Liver (tissue), 3 donors: ENCODE measurements around the gene ZNF157.
"Not testable (repeated sequence)": the region's sequence is repeated elsewhere in the genome, so short reads cannot be mapped to it uniquely, and the experiment has no call there.

ENCODE experiments used
- ATF3 ChIP-seq: IDR thresholded peaks from 2 replicates; pipeline ENCODE4 v1.6.1; 2016; ENCODE audit warnings: antibody characterized with exemption
- JUND ChIP-seq, 2 donors: IDR thresholded peaks; 2 replicates each; pipeline ENCODE4 v1.6.1; 2016; ENCODE audit warnings: antibody characterized with exemption in 2 of 2
- SP1 ChIP-seq: IDR thresholded peaks from 2 replicates; pipeline ENCODE4 v1.6.1; 2018; ENCODE audit warnings: antibody characterized with exemption, mild to moderate bottlenecking
- TAF1 ChIP-seq: conservative IDR thresholded peaks from 2 replicates; pipeline ENCODE4 v1.6.1; 2016; ENCODE audit warnings: antibody characterized with exemption, mild to moderate bottlenecking
- TF ChIP-seq, protein P1 (sequence below): fragments of 150-350 bp; IDR thresholded peaks from 2 replicates; pipeline ENCODE4 v1.5.1; 2017; ENCODE audit warnings: improper control_type of control experiment, low read depth, low read length; ENCODE audit not compliant: missing input control
- TF ChIP-seq, protein P2 (sequence below): IDR thresholded peaks from 2 replicates; pipeline ENCODE4 v1.6.1; 2016; ENCODE audit warnings: antibody characterized with exemption
- donor health status: healthy.
- donor health status: healthy.

DNA sequence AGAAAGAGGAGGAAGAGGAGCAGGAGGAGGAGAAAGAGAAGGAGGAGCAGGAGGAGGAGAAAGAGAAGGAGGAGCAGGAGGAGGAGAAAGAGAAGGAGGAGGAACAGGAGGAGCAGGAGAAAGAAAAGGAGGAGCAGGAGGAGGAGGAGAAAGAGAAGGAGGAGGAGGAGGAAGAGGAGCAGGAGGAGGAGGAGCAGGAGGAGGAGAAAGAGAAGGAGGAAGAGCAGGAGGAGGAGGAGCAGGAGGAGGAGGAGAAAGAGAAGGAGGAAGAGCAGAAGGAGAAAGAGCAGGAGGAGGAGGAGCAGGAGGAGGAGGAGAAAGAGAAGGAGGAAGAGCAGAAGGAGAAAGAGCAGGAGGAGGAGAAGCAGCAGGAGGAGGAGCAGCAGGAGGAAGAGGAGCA is 10.5 kb downstream of the ZNF157 start:
- TF ChIP-seq, protein P1, sequence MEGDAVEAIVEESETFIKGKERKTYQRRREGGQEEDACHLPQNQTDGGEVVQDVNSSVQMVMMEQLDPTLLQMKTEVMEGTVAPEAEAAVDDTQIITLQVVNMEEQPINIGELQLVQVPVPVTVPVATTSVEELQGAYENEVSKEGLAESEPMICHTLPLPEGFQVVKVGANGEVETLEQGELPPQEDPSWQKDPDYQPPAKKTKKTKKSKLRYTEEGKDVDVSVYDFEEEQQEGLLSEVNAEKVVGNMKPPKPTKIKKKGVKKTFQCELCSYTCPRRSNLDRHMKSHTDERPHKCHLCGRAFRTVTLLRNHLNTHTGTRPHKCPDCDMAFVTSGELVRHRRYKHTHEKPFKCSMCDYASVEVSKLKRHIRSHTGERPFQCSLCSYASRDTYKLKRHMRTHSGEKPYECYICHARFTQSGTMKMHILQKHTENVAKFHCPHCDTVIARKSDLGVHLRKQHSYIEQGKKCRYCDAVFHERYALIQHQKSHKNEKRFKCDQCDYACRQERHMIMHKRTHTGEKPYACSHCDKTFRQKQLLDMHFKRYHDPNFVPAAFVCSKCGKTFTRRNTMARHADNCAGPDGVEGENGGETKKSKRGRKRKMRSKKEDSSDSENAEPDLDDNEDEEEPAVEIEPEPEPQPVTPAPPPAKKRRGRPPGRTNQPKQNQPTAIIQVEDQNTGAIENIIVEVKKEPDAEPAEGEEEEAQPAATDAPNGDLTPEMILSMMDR: not testable (repeated sequence)
- TF ChIP-seq JUND (IDR thresholded peaks at IDR 0.05); SP1; TAF1; ATF3: not testable (repeated sequence)
- TF ChIP-seq, protein P2, sequence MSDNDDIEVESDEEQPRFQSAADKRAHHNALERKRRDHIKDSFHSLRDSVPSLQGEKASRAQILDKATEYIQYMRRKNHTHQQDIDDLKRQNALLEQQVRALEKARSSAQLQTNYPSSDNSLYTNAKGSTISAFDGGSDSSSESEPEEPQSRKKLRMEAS: not testable (repeated sequence)
